Forelimb muscle (tissue), 1 donor: ENCODE results near the gene ABCB6. TPM values are rescaled to one million over a fixed set of nuclear protein-coding genes. Genes with fewer than 3 reads are reported as not detected.

Experiments used
- DNase-seq: peaks from one replicate; pipeline ENCODE4 v3.0.0-alpha.2; 2013; ENCODE audit warnings: low read depth
- polyA plus RNA-seq: library from polyadenylated mRNA; unstranded; fragments of 120-200 nt; gene quantifications from one replicate; pipeline ENCODE4 v1.2.1, GENCODE V29; 2013; ENCODE audit not compliant: insufficient read length

The ABCB6 gene
- polyA plus RNA-seq, 1 donor: 31.9 TPM

- DNase-seq: no peak
These were observed 31.9 kb downstream of the ABCB6 start for GRCh38 chr2:219186754-219187456.

- no peak for DNase-seq
These were observed 34.6 kb downstream of the ABCB6 start for GRCh38 chr2:219184121-219184520.

DNA sequence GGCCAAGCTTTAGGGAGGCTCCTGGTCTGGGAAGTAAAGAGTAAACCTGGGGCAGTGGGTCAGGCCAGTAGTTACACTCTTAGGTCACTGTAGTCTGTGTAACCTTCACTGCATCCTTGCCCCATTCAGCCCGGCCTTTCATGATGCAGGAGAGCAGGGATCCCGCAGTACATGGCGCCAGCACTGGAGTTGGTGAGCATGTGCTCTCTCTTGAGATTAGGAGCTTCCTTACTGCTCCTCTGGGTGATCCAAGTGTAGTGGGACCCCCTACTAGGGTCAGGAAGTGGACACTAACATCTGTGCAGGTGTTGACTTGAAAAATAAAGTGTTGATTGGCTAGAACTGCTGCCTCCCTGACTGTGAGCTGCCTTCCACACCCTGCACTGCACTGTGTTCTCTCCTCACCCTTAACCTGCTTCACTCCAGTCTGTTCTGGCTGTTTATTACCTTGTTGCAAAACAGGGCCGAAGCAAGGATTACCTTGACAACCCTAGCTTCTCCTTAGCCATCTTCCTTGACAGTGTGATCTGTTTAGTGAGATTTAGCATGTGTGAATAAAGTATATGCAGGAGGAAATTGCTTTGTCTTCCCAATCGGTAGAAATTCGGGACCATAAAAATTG, 35.5 kb downstream of the ABCB6 start:
- no peak for DNase-seq

DNA sequence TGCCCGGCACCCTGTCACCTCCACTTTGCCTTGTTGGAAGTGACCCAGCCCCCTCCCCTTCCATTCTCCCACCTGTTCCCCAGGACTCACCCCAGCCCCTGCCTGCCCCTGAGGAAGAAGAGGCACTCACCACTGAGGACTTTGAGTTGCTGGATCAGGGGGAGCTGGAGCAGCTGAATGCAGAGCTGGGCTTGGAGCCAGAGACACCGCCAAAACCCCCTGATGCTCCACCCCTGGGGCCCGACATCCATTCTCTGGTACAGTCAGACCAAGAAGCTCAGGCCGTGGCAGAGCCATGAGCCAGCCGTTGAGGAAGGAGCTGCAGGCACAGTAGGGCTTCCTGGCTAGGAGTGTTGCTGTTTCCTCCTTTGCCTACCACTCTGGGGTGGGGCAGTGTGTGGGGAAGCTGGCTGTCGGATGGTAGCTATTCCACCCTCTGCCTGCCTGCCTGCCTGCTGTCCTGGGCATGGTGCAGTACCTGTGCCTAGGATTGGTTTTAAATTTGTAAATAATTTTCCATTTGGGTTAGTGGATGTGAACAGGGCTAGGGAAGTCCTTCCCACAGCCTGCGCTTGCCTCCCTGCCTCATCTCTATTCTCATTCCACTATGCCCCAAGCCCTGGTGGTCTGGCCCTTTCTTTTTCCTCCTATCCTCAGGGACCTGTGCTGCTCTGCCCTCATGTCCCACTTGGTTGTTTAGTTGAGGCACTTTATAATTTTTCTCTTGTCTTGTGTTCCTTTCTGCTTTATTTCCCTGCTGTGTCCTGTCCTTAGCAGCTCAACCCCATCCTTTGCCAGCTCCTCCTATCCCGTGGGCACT, 36.2 kb downstream of the ABCB6 start:
- DNase-seq: no peak

- no peak for DNase-seq
These were observed 37.2 kb downstream of the ABCB6 start for GRCh38 chr2:219181531-219181930.

GRCh38 chr2:219180961-219181360, 37.8 kb downstream of the ABCB6 start:
- DNase-seq: no peak

- no peak for DNase-seq
These were observed 38.9 kb downstream of the ABCB6 start for GRCh38 chr2:219179601-219180465.

DNA sequence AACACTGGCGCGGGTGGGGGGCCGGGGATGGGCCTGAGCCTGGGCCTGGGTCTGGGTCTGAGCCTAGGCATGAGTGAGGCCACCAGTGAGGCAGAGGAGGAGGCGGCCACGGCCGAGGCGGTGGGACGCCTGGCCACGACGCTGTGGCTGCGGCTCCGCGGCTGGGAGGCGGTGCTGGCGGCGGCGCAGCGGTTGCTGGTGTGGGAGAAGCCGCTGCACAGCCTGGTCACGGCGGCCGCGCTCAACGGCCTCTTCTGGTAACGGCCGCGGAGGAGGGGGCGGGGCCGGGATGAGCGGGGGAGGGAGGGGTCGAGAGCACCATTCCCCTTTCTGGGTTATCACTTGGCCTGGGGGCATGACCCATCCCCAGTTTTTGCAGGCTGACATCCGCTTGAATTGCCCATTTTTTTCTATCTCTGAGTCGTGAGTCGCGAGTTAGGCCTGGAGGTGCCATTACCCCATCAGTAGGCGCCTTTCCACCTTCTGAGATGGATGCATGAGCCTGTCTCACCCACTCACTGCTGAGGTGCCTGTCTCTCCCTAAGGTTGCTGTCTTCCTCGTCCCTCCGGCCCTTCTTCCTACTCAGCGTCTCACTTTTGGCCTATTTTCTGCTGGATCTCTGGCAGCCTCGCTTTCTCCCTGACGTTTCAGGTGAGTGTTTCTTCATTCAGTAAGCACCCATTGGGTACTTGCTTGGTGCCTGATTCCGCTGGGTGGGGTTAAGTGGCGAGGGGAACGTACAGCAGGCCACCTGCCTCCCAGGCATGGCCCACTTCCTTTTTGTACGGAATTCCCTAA, 40.2 kb downstream of the ABCB6 start:
- no peak for DNase-seq

- peak; percentile 84 for DNase-seq
These were observed 41.0 kb downstream of the ABCB6 start, which contains the start of gene RETREG2 for GRCh38 chr2:219177552-219178376. TSS of gene RETREG2 (plus strand) at chr2:219178275. CDS start at chr2:219178353, 78 bp downstream.

GRCh38 chr2:219176818-219177551, 41.8 kb downstream of the ABCB6 start, which contains the start of gene CNPPD1:
TSS of gene CNPPD1 (minus strand) at chr2:219176925. CDS start at chr2:219176828, 97 bp downstream.
- DNase-seq: no peak

DNA sequence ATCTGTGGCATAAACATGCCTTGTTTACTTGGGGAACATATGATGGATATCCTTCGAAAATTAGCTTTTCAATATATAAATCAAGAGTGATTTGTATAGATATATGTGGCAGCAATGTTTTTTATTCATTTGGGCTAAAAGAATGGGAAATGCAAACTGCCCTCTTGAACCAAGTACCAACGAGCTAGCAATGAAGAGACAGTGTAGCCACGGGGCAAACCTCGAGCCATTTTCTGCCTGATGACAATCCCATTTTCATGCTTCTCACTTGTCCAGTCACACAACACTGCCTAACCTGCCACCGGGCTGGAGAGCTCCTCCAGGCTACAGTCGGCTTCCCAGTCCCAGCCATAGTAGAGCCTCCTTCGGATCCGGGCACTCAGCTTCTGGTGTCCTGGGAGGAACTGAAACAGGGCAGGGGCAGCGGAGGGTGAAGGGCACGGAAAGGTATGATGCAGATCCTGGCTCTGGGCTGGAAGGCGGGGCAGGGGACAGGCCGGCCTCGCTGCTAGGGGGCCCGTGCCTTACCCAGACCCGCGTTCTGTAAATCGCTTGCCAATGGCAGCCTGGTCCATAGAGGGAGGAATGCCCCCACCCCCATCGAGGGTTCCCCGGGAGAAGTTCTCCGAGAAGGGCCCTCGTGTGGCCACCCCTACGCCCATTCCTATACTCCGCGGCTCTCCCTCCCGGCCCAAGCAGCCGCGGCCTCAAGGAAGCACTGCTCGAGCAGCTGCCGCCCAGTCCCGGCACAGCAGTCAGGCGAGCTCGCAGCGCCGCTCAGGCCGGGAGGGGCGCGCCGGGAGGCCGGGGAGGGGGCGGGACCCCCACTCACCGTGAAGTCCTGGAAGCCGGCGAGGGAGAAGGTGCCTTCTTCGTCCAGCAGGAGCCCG, 42.6 kb downstream of the ABCB6 start:
- DNase-seq: no peak

DNA sequence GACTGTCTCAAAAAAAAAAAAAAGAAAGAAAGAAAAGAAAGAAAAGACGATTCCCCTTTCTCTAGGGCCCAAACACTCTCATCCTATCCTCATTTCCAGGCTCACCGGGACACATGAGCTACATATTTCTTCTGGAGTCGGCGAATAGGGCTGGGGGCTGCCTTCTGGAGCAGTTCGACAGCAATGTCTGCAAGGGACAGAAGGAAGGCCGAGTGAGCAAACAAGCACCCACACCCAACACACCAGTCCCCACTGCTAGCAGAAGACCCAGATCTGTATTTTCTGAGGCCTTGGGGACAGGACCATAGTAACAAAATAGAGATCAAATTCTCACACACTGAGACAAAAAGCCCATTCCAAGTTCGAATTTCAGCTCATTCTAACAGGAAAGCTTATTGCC, 43.3 kb downstream of the ABCB6 start:
- no peak for DNase-seq

DNA sequence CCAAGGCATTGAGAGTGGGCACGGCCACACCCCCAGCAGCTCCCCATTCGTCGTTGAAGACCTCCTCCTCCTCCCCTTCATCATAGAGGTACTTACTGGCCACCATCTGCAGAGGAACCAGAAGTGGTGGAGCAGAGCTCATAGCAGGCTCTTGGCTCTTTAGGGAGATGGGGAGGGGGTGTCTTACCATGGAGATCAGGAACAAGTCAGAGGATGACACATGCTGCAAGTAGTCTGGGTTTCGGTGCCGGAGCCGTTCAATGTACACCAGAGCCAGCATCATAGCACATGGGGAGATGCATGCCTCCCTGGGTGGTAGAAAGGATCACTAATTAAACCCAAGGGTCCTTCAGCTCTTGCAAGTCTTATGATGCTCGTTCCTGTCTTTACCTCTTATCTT, 44.0 kb downstream of the ABCB6 start:
- DNase-seq: no peak

DNA sequence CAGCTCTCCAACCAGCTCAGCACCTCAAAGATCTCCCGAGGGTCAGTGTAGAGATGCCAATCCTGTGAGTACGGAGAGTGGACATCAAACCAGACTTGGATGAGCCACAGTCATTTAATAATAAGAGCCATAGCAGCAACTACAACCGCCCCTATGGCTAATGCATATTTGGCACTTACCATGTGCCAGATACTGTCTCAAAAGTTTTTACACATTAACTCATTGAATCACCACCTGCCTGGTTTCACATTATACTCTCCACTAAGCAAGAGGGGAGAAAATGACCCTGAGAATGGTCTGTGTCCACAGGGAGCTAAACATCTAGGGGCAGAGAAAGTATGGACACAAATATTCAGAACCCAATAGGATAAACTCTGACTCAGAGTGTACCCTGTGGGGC, 44.6 kb downstream of the ABCB6 start:
- no peak for DNase-seq

GRCh38 chr2:219173176-219173575, 45.6 kb downstream of the ABCB6 start:
- no peak for DNase-seq

DNA sequence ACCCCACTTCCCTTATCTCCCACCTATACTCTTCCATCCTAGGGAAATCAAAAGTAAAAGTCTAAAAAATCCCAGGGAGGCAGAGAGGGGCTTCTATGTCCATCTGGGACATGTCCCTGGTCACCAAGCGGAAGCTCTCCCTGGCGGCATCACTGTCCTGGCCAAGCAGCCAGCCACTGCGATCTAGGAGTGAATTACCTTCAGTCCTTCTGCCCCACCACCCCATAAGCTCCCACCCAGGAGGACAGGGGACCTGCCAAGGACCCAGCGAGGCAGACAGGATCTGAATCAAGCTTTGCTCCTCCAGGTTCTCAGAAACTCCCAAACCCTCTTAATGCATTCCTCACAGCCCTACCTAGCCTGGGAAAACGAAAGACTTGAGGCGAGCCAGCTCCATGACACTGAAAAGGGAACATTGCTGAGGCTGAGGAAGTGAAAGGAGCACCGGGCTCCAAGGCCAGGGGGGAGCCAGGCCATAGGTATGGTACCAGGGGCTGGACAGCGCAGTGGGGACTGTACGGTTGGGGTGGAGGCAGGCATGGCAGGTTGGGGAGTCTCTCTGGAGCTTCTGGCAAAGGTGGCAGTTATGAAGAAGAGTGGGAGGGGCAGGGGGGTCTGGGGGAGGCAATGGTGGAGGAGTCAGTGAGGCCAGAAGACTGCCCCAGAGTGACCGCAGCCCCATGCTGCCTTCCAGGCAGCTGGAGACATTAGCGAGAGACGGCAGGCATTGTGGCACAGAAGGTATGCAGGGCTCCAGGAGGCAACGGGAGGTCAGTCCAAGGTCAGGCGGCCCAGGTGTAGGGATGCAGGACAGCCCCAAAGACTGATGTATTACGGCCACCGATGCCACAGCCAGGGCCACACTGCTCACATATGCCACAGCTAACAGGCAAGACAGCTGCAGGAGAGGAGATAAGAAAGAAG, 46.3 kb downstream of the ABCB6 start:
- no peak for DNase-seq

- no peak for DNase-seq
These were observed 47.5 kb downstream of the ABCB6 start for GRCh38 chr2:219171231-219171651.
